ENCODE measurements around the gene NCAPG2. TPM values are rescaled to one million over a fixed set of nuclear protein-coding genes. Genes with fewer than 3 reads are reported as not detected.
A peak's percentile ranks its signal among the peaks of the same experiment; 100 is the strongest.

Gene NCAPG2, protein sequence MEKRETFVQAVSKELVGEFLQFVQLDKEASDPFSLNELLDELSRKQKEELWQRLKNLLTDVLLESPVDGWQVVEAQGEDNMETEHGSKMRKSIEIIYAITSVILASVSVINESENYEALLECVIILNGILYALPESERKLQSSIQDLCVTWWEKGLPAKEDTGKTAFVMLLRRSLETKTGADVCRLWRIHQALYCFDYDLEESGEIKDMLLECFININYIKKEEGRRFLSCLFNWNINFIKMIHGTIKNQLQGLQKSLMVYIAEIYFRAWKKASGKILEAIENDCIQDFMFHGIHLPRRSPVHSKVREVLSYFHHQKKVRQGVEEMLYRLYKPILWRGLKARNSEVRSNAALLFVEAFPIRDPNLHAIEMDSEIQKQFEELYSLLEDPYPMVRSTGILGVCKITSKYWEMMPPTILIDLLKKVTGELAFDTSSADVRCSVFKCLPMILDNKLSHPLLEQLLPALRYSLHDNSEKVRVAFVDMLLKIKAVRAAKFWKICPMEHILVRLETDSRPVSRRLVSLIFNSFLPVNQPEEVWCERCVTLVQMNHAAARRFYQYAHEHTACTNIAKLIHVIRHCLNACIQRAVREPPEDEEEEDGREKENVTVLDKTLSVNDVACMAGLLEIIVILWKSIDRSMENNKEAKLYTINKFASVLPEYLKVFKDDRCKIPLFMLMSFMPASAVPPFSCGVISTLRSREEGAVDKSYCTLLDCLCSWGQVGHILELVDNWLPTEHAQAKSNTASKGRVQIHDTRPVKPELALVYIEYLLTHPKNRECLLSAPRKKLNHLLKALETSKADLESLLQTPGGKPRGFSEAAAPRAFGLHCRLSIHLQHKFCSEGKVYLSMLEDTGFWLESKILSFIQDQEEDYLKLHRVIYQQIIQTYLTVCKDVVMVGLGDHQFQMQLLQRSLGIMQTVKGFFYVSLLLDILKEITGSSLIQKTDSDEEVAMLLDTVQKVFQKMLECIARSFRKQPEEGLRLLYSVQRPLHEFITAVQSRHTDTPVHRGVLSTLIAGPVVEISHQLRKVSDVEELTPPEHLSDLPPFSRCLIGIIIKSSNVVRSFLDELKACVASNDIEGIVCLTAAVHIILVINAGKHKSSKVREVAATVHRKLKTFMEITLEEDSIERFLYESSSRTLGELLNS
- total RNA-seq, result 100 to 1,000 TPM; 129 to 134 TPM

DNA sequence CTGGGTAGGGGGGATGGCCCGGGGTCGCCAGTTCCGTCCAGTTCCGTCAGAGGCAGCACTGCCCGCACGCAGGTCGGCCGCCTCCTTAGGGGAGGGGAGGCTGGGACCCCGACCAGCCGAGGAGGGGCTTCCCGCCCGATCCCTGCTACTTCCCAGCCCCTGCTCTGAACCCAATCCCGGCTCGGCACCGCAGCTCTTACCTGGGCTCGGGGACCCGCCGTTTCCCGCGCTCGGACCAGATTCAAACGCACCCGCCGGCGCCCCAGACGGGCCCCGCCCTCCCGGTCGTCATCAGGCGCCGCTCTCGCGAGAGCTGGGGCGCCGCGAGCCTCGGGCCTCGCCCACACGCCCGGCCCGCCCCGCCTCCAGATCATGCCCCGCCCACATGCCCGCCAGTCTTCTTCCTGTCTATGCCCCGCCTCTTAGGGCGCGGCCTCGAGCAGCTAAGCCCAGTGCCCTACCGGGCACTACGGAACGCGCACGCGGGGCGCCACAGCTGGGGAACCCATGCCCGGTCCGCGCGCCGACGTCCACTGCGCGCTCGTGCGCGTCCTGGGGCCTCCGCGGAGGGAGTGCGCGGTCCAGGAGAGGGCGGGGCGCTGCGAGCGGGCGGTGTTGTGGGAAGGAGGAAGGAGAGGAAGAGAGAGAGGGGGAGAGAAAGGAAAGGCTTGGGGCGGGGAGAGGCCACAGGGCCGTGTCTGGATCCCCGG lies at the start of gene NCAPG2:
Gene NCAPG2 (minus strand): TSS at position 281 of the 710 bp plus-strand sequence. CDS start 2,905 bp downstream, outside the sequence.
- DNase-seq, result peak; percentile 98
- peak; percentile 99 for ATAC-seq (replicated peaks in 1 of 2)
- Mint-ChIP-seq H3K4me1 (ENCODE audit: low read depth) (peaks cover 41% of the 10 kb centered on the region), H3K9me3 (peaks cover 0 to 2% of the 10 kb centered on the region in 2 donors), H3K4me3 (peak within 1 kb of the TSS; percentile 92 to 96), H3K27me3 (ENCODE audit: low read depth) (no peaks in the 10 kb centered on the region), H3K27ac (peak within 1 kb of the TSS; percentile 86), H3K36me3 (ENCODE audit: insufficient read depth in 2 of 2) (peaks cover 11 to 20% of the 10 kb centered on the region in 2 donors)

DNA sequence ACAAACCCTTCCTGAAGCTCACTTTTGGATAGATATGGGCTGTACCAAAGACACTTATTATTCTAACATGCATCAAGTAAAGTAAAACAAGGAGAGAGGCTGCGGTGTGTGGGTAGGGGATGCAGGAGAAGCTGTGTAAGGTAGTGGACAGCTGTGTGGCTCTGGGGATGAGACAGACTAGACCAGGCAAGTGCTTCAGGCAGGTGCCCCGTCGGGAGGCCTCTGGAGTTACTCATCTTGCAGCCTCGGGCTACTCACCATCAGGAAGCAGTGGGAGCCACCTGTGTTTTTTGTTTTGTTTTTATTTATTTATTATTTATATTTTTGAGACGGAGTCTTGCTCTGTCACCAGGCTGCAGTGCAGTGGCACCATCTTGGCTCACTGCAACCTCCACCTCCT lies 49.3 kb upstream of the NCAPG2 start:
- H3K9me3 Mint-ChIP-seq, result no peaks in the 10 kb centered on the region
- no peak overlapping the region for H3K27ac Mint-ChIP-seq
- peaks cover 10% of the 10 kb centered on the region for H3K4me1 Mint-ChIP-seq (ENCODE audit: low read depth)
- H3K36me3 Mint-ChIP-seq (ENCODE audit: insufficient read depth in 2 of 2), result peaks cover 7 to 21% of the 10 kb centered on the region in 2 donors
- no peak for ATAC-seq (replicated peaks in 1 of 2)
- no peak for DNase-seq
- H3K4me3 Mint-ChIP-seq, result no peak overlapping the region
- no peaks in the 10 kb centered on the region for H3K27me3 Mint-ChIP-seq (ENCODE audit: low read depth)

DNA sequence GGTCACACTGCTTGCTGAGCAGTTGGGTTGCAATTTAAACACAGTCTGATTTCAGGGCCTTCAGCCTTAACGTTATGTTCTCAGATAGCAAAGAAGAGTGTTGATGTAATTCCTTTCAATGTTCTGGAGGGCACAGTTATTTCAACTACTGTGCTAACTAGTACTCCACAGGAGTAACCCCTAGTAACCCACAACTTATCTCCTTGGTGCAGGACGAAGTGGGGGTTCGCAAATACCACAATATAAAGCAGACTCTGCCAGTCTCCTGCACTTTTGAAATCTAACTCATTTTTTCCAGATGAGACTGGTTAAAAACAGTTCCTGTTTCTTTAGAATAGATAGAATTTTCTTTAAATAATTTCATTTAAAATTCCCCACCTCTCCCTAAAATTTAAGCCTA lies 47.1 kb upstream of the NCAPG2 start:
- Mint-ChIP-seq H3K4me1 (ENCODE audit: low read depth) (peaks cover 10% of the 10 kb centered on the region), H3K36me3 (ENCODE audit: insufficient read depth in 2 of 2) (peaks cover 5 to 21% of the 10 kb centered on the region in 2 donors), H3K9me3 (no peaks in the 10 kb centered on the region), H3K4me3 (no peak overlapping the region), H3K27me3 (ENCODE audit: low read depth) (no peaks in the 10 kb centered on the region), H3K27ac (no peak overlapping the region)
- DNase-seq (no peak), ATAC-seq (replicated peaks in 1 of 2) (no peak)

DNA sequence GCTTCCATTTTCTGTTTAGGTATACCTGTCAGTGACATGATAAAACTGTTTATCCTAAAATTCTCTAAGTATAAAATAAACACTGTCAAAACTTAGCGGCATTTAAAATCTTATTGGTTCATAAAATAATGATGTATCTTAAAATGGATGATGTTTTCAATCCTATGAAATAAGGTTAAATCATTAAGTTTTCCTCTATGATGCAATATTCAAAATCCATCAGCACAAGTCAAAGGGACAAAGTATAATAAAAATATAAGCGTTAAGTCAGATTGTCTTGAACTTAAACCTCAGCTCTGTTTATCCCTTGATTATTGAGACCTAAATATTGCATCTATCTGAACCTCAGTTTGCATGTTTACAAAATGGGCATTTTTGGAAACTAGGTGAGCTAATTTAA lies 46.6 kb upstream of the NCAPG2 start:
- H3K4me1 Mint-ChIP-seq (ENCODE audit: low read depth), result peaks cover 10% of the 10 kb centered on the region
- ATAC-seq (replicated peaks in 1 of 2) (no peak), DNase-seq (no peak)
- H3K36me3 Mint-ChIP-seq (ENCODE audit: insufficient read depth in 2 of 2), result peaks cover 5 to 19% of the 10 kb centered on the region in 2 donors
- H3K4me3 Mint-ChIP-seq, result no peak overlapping the region
- no peaks in the 10 kb centered on the region for H3K27me3 Mint-ChIP-seq (ENCODE audit: low read depth)
- H3K9me3 Mint-ChIP-seq, result no peaks in the 10 kb centered on the region
- H3K27ac Mint-ChIP-seq, result no peak overlapping the region

DNA sequence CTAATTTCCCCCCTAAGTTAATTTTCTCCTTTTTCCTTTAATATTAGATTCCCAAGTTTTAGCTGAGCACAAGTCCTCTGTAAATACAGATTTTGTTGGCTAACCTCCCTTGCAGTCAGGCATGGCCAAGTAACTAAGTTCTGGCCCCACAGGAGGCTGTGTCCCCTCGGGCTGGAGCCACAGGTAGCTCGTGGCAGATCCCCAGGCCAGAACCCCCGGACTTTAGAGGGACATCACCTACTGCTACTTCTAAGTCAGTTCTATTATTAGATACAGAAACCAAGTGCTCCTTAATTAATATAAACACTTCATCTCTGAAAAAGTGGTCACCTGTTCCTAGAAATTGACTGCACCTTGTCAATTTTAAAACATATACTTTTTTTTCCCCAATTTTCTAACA lies 46.1 kb upstream of the NCAPG2 start:
- peaks cover 5 to 19% of the 10 kb centered on the region in 2 donors for H3K36me3 Mint-ChIP-seq (ENCODE audit: insufficient read depth in 2 of 2)
- no peaks in the 10 kb centered on the region for H3K9me3 Mint-ChIP-seq
- DNase-seq (no peak), ATAC-seq (replicated peaks in 1 of 2) (no peak)
- no peaks in the 10 kb centered on the region for H3K27me3 Mint-ChIP-seq (ENCODE audit: low read depth)
- peaks cover 10% of the 10 kb centered on the region for H3K4me1 Mint-ChIP-seq (ENCODE audit: low read depth)
- no peak overlapping the region for H3K27ac Mint-ChIP-seq
- no peak overlapping the region for H3K4me3 Mint-ChIP-seq

DNA sequence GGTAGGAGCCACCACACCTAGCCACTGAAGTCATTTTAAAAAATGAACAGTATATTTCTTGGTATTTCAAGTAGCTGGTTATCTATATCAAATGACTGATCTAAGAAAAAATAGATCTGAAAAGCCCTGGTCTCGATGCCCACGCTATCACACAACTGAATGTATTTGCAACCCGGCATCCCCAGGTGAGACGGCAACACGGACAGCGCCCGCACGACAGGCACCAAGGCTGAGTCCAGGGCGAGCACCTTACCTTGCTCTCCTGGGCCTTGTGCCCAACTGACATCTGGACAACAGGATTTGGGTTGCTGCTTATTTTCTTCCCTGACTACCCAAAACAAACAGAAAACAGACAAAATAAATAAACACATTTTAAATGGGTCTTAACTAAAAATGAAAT lies 44.8 kb upstream of the NCAPG2 start:
- no peak for ATAC-seq (replicated peaks in 1 of 2)
- H3K9me3 Mint-ChIP-seq, result no peaks in the 10 kb centered on the region
- H3K27me3 Mint-ChIP-seq (ENCODE audit: low read depth), result no peaks in the 10 kb centered on the region

DNA sequence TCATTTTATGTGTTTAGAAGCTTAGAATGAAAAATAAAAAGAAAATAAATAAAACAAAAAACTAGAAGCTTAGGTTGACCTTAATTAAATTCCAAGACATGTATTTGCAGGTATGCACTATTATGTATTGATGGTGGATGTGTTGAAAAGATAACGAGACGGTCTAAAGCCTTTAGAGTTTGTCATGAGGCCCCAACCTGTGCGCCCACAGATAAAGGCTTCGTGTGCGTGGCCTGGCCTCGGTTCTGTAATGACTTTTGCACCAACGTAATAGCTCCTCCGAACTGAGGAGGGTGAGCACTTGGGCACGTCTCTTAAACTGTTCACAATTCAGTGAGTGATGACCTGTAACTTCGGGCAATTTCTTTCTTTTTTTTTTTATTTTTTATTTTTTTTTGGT lies 43.7 kb upstream of the NCAPG2 start:
- Mint-ChIP-seq H3K4me1 (ENCODE audit: low read depth) (no peaks in the 10 kb centered on the region), H3K27ac (no peak overlapping the region), H3K27me3 (ENCODE audit: low read depth) (no peaks in the 10 kb centered on the region), H3K36me3 (ENCODE audit: insufficient read depth in 2 of 2) (peaks cover 0 to 16% of the 10 kb centered on the region in 2 donors), H3K9me3 (no peaks in the 10 kb centered on the region), H3K4me3 (no peak overlapping the region)
- DNase-seq, result no peak
- ATAC-seq (replicated peaks in 1 of 2), result no peak

More for the DNA sequence above, 44.8 kb upstream of the NCAPG2 start:
- Mint-ChIP-seq H3K4me3 (no peak overlapping the region), H3K4me1 (ENCODE audit: low read depth) (no peaks in the 10 kb centered on the region), H3K36me3 (ENCODE audit: insufficient read depth in 2 of 2) (peaks cover 3 to 16% of the 10 kb centered on the region in 2 donors), H3K27ac (no peak overlapping the region)
- no peak for DNase-seq

DNA sequence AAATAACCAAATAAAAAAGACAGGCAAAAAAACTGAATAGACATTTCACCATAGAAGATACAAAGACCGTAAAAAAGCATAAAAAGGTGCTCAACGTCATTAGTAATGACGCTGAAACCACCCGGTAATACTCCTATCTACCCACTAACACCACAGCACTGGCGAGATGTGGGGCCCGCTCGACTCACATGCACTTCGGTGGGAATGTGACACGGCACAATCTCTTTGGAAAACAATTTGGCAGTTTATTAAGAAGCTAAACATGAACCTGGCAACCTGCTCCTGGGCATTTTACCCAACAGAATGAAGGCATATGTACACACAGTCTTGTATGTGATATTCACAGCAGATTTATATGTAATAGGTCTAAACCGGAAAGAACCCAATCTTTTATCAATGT lies 42.8 kb upstream of the NCAPG2 start:
- H3K4me3 Mint-ChIP-seq, result no peak overlapping the region
- no peak overlapping the region for H3K27ac Mint-ChIP-seq
- no peak for ATAC-seq (replicated peaks in 1 of 2)
- no peak for DNase-seq
- no peaks in the 10 kb centered on the region for H3K4me1 Mint-ChIP-seq (ENCODE audit: low read depth)
- no peaks in the 10 kb centered on the region for H3K27me3 Mint-ChIP-seq (ENCODE audit: low read depth)
- H3K9me3 Mint-ChIP-seq, result no peaks in the 10 kb centered on the region
- peaks cover 0 to 16% of the 10 kb centered on the region in 2 donors for H3K36me3 Mint-ChIP-seq (ENCODE audit: insufficient read depth in 2 of 2)

DNA sequence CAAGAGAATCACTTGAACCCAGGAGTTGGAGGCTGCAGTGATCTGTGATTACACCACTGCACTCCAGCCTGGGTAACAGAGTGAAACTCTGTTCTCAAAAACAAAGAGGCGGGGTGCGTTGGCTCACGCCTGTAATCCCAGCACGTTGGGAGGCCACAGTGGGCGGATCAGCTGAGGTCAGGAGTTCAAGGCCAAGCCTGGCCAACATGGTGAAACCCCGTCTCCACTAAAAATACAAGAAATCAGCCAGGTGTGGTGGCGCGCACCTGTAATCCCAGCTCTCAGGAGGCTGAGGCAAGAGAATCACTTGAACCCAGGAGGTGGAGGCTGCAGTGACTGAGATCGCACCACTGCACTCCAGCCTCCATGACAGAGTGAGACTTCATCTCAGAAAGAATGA lies 42.4 kb upstream of the NCAPG2 start:
- Mint-ChIP-seq H3K36me3 (ENCODE audit: insufficient read depth in 2 of 2) (peaks cover 0 to 16% of the 10 kb centered on the region in 2 donors), H3K4me1 (ENCODE audit: low read depth) (no peaks in the 10 kb centered on the region), H3K4me3 (no peak overlapping the region), H3K27me3 (ENCODE audit: low read depth) (no peaks in the 10 kb centered on the region), H3K9me3 (no peaks in the 10 kb centered on the region), H3K27ac (no peak overlapping the region)
- ATAC-seq (replicated peaks in 1 of 2), result no peak
- DNase-seq, result no peak

DNA sequence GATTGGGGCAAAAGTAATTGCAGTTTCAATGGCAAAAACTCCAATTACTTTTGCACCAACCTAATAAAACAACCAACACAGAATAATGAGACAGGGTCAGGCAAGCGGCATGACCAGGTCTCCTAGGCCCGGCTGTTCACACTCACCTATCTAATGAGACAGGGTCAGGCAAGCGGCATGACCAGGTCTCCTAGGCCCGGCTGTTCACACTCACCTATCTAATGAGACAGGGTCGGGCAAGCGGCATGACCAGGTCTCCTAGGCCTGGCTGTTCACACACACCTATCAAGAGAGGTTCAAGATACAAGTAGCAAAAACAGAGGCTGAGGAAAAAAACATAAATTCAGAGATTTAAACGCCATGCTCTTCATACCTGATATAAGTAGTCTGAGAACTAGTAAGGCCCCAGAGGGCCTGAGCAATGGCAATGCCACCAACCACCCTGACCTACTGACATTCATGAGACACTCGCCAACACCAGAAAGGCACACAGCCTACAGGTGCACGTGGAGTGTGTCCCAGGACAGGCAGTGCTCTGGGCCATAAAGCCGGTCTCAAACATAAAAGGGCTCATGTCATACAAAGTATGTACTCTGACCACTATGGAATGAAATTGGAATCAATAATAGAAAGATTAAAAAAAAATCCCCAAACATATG lies 40.6 kb upstream of the NCAPG2 start:
- ATAC-seq (replicated peaks in 1 of 2) (no peak), DNase-seq (no peak)
- Mint-ChIP-seq H3K27ac (no peak overlapping the region), H3K4me1 (ENCODE audit: low read depth) (peaks cover 11% of the 10 kb centered on the region), H3K4me3 (no peak overlapping the region), H3K36me3 (ENCODE audit: insufficient read depth in 2 of 2) (peaks cover 0 to 21% of the 10 kb centered on the region in 2 donors), H3K9me3 (no peaks in the 10 kb centered on the region), H3K27me3 (ENCODE audit: low read depth) (no peaks in the 10 kb centered on the region)

DNA sequence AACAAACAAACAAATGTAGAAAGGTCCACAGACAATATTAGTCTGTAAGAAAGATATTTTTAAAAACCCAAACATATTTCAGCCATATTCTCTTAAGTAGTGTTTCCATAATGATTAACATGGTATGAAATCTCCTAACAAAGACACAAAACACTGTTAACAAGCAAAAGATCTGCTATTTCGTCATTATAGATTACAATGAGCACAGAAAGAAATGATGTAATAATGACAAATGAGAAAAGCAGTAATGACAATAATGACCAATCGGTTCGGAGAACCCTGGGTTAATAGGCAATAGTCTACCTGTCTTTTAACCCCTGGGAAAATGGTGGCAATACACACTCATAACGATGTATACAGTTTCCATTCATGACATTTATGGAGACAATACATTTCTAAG lies 39.5 kb upstream of the NCAPG2 start:
- no peaks in the 10 kb centered on the region for H3K27me3 Mint-ChIP-seq (ENCODE audit: low read depth)
- H3K9me3 Mint-ChIP-seq, result no peaks in the 10 kb centered on the region
- H3K4me3 Mint-ChIP-seq, result no peak overlapping the region
- no peak overlapping the region for H3K27ac Mint-ChIP-seq
- no peak for ATAC-seq (replicated peaks in 1 of 2)
- peaks cover 14% of the 10 kb centered on the region for H3K4me1 Mint-ChIP-seq (ENCODE audit: low read depth)
- no peak for DNase-seq
- peaks cover 0 to 18% of the 10 kb centered on the region in 2 donors for H3K36me3 Mint-ChIP-seq (ENCODE audit: insufficient read depth in 2 of 2)

DNA sequence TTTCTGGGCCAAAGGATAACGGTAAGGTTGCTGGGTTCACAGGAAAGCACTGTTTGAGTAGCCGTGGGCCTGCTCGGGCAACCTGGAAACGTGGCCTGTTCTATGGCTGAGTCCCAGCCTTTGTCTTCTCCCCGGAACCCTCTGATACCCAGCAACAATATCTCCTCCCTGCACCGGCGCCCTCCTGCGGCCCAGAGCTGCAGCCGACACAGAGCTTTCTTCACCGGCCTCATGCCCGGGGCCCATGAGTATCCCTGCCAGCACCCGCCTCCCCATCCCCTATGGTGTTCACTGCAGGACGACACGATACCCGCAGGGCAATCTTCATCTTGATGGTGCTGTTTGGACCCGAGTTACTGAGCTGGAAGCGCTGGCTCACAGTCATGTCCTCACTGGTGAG lies 38.6 kb upstream of the NCAPG2 start:
- Mint-ChIP-seq H3K4me1 (ENCODE audit: low read depth) (peaks cover 14% of the 10 kb centered on the region), H3K27ac (no peak overlapping the region), H3K27me3 (ENCODE audit: low read depth) (no peaks in the 10 kb centered on the region), H3K9me3 (no peaks in the 10 kb centered on the region), H3K36me3 (ENCODE audit: insufficient read depth in 2 of 2) (peaks cover 0 to 16% of the 10 kb centered on the region in 2 donors), H3K4me3 (no peak overlapping the region)
- DNase-seq (no peak), ATAC-seq (replicated peaks in 1 of 2) (no peak)
